ENCODE measurements around the gene CCDC57.

Gene CCDC57

DNA sequence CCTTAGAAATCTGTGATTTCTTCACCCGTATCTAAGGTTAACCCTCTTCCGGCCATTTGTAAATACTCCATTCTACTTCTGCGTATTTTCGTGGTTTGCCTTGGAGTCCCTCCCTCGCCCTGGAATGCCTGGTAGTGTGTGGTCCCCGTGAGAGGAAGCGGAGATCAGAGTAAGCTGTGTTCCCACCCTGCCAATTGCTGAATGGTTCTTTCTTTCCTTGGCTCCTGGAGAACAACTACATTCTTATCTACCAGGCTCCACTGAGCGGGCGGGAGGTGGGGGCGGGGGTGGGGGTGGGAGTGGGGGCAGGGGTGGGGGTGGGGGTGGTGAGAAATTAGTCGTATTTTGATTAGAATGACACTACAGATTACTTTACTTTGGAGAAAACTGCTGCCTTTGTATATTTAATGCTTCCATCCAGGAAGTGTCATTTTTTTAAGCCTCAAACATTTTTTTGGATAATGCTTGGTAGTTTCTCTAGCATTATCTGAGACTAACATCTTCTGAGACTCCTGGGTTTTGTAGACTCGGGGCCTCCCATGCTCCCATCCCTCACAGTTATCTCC, 93.7 kb downstream of the CCDC57 start:
- TF ChIP-seq, protein P1, sequence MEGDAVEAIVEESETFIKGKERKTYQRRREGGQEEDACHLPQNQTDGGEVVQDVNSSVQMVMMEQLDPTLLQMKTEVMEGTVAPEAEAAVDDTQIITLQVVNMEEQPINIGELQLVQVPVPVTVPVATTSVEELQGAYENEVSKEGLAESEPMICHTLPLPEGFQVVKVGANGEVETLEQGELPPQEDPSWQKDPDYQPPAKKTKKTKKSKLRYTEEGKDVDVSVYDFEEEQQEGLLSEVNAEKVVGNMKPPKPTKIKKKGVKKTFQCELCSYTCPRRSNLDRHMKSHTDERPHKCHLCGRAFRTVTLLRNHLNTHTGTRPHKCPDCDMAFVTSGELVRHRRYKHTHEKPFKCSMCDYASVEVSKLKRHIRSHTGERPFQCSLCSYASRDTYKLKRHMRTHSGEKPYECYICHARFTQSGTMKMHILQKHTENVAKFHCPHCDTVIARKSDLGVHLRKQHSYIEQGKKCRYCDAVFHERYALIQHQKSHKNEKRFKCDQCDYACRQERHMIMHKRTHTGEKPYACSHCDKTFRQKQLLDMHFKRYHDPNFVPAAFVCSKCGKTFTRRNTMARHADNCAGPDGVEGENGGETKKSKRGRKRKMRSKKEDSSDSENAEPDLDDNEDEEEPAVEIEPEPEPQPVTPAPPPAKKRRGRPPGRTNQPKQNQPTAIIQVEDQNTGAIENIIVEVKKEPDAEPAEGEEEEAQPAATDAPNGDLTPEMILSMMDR (IDR thresholded peaks at IDR 0.05; ENCODE audit: unreplicated experiment in 3 of 3), result no peak
- Mint-ChIP-seq H3K36me3 (ENCODE audit: low read depth) (peaks cover 12% of the 10 kb centered on the region), H3K27me3 (ENCODE audit: low read depth) (no peaks in the 10 kb centered on the region), H3K4me3 (peak overlapping the region in 2 of 3 experiments; percentile 20 to 26), H3K4me1 (peaks cover 18% of the 10 kb centered on the region), H3K9me3 (no peaks in the 10 kb centered on the region), H3K27ac (peak overlapping the region; percentile 77 to 86 (median 77))

DNA sequence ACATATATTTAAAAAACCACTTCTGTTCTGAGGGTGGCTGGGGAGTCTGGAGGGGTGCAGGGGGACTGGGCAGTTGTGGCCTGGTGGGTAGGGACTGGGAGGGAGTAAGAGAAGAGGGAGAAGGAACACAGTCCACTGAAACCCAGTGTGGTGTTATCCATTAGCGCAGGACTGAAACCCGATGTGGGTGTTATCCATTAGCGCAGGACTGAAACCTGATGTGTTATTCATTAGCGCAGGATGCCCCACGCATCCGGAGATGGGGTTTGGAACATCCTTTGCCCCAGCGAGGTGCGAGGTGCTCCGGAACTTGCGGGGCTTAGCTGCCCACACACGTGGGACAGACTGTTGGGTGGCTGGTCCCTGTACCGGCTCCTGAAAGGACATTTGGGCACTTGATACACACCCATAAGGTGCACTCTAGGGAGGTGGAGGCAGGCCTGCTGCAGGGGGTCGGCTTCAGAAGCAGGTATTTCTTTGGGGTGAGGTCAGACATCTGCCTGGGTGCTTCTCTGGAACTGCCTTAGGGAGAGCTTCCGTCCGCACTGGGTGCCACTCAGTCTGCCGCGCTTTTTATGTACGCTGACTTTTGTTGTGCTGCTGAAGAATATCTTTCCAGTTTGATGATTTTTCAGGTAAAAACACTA, 94.4 kb downstream of the CCDC57 start:
- Mint-ChIP-seq H3K4me1 (peaks cover 18% of the 10 kb centered on the region), H3K4me3 (peak overlapping the region in 1 of 3 experiments; percentile 26), H3K27me3 (ENCODE audit: low read depth) (no peaks in the 10 kb centered on the region), H3K27ac (peak overlapping the region; percentile 77 to 86 (median 77)), H3K9me3 (no peaks in the 10 kb centered on the region), H3K36me3 (ENCODE audit: low read depth) (peaks cover 11% of the 10 kb centered on the region)
- TF ChIP-seq, protein P1 (IDR thresholded peaks at IDR 0.05; ENCODE audit: unreplicated experiment in 3 of 3), result no peak

DNA sequence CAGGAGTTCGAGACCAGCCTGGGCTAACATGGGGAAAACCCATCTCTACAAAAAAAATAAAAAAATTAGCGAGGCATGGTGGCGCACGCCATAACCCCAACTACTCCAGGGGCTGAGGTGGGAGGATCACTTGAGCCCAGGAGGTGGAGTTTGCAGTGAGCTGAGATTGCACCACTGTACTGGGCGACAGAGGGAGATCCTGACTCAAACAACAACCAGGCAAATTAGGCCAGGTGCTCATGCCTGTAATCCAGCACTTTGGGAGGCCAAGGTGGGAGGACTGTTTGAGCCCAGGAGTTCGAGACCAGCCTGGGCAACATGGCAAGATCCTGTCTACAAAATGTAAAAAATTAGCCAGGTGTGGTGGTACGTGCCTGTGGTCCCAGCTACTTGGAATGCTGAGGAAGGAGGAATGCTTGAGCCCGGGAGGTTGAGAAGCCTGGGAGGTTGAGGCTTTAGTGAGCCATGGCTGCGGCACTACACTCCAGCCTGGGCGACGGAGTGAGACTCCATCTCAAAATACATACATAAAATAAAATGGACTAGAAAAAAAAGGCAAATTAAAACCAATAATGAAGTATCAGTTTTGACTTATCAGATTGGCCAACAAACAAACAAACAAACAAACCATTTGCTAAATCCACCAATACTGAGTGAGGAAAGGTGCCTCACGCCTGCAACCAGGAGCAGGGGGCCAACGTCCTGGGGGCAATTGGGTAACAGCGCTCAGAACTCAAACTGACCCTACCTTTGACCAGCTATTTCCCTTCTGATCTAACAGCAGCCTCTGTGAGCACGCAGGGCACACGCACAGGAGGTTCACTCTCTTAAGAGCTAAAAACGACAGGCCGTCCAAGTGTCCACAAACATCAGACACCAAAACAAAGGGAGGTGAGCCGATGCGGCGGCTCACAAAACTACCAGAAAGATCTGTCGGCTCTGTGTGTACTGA, 95.2 kb downstream of the CCDC57 start:
- peak overlapping the region in 2 of 3 experiments; percentile 19 to 32 for H3K27ac Mint-ChIP-seq
- no peak overlapping the region for H3K4me3 Mint-ChIP-seq
- H3K4me1 Mint-ChIP-seq, result peaks cover 18% of the 10 kb centered on the region
- peaks cover 6% of the 10 kb centered on the region for H3K36me3 Mint-ChIP-seq (ENCODE audit: low read depth)
- TF ChIP-seq, protein P1 (IDR thresholded peaks at IDR 0.05; ENCODE audit: unreplicated experiment in 3 of 3), result no peak
- no peaks in the 10 kb centered on the region for H3K9me3 Mint-ChIP-seq
- no peaks in the 10 kb centered on the region for H3K27me3 Mint-ChIP-seq (ENCODE audit: low read depth)

DNA sequence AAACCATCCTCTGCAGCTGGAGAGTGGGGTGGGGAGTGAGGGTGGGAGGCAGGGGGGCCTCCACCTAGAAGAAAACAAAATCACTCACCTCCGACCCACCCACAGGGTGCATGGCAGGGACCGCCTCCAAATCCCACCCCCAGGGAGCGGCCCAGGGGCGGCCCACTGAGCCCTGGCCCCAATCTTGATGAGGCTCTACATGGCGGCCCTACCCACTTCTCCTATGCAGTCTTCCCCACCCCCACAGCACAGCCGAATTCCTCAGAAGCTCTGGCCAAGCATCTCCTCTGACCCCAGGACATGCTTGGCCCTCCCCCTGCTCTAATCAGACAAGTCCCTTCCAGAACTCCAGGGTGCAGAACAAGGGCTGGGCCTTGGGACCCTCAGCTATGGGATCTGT, 96.4 kb downstream of the CCDC57 start:
- peaks cover 6% of the 10 kb centered on the region for H3K36me3 Mint-ChIP-seq (ENCODE audit: low read depth)
- TF ChIP-seq, protein P1 (IDR thresholded peaks at IDR 0.05; ENCODE audit: unreplicated experiment in 3 of 3), result no peak
- peaks cover 13% of the 10 kb centered on the region for H3K4me1 Mint-ChIP-seq
- no peak overlapping the region for H3K4me3 Mint-ChIP-seq
- H3K27me3 Mint-ChIP-seq (ENCODE audit: low read depth), result no peaks in the 10 kb centered on the region
- no peak overlapping the region for H3K27ac Mint-ChIP-seq
- no peaks in the 10 kb centered on the region for H3K9me3 Mint-ChIP-seq

DNA sequence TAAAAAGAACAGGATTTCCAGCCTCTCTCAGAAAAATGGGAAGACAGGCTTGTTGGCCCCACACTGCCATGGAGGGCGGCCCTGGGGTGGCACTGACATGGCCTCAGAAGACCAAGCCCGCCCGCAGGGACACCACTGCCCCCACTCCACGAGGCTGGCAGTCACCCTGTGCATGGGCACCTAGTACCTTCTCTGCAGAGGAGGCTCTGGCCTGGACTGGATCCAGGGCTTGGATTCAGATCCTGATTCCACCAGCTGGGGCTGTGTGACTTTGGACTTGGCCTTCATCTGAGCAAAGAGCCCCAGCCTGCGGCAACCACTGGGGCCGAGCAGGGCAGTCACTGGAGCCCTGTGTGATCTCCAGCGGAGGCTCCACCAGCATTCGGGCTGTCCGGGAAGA, 97.8 kb downstream of the CCDC57 start:
- H3K4me1 Mint-ChIP-seq, result peaks cover 13% of the 10 kb centered on the region
- no peaks in the 10 kb centered on the region for H3K9me3 Mint-ChIP-seq
- H3K27ac Mint-ChIP-seq, result no peak overlapping the region
- H3K36me3 Mint-ChIP-seq (ENCODE audit: low read depth), result peaks cover 6% of the 10 kb centered on the region
- no peaks in the 10 kb centered on the region for H3K27me3 Mint-ChIP-seq (ENCODE audit: low read depth)
- TF ChIP-seq, protein P1 (IDR thresholded peaks at IDR 0.05; ENCODE audit: unreplicated experiment in 3 of 3), result no peak
- no peak overlapping the region for H3K4me3 Mint-ChIP-seq

Measured in nephron (organoid).